HG02943 (cell line): ENCODE data around the gene FKBP5.
"Not testable (repeated sequence)": the region's sequence is repeated elsewhere in the genome, so short reads cannot be mapped to it uniquely, and the experiment has no call there.

Source experiments
- ATAC-seq: cut with Tn5 transposase; IDR thresholded peaks from one replicate; pipeline ENCODE4 v1.9.1; 2021; ENCODE audit warnings: mild to moderate bottlenecking, low read depth, moderate library complexity; ENCODE audit not compliant: unreplicated experiment

The FKBP5 gene

GRCh38 chr6:35691027-35691824 is 2.5 kb upstream of the FKBP5 start:
- ATAC-seq: no peak

GRCh38 chr6:35690484-35690883 is 1.8 kb upstream of the FKBP5 start:
- no peak for ATAC-seq

GRCh38 chr6:35690006-35690405 is 1.3 kb upstream of the FKBP5 start:
- ATAC-seq: not testable (repeated sequence)

GRCh38 chr6:35687658-35688604 is 784 bp downstream of the FKBP5 start:
- ATAC-seq: peak; percentile 38

GRCh38 chr6:35686873-35687555 is 1.7 kb downstream of the FKBP5 start:
- ATAC-seq: no peak

GRCh38 chr6:35686436-35686835 is 2.3 kb downstream of the FKBP5 start:
- no peak for ATAC-seq

- no peak for ATAC-seq
These were observed 5.4 kb downstream of the FKBP5 start for GRCh38 chr6:35683267-35683666.

- no peak for ATAC-seq
These were observed 7.4 kb downstream of the FKBP5 start for GRCh38 chr6:35681298-35681697.

- ATAC-seq: no peak
These were observed 9.3 kb downstream of the FKBP5 start for GRCh38 chr6:35679399-35679798.

- no peak for ATAC-seq
These were observed 9.9 kb downstream of the FKBP5 start for GRCh38 chr6:35678814-35679213.

- ATAC-seq: no peak
These were observed 10.6 kb downstream of the FKBP5 start for GRCh38 chr6:35678021-35678654.

- no peak for ATAC-seq
These were observed 11.3 kb downstream of the FKBP5 start for GRCh38 chr6:35677456-35677855.

GRCh38 chr6:35675871-35676459 is 12.8 kb downstream of the FKBP5 start:
- no peak for ATAC-seq

- no peak for ATAC-seq
These were observed 14.1 kb downstream of the FKBP5 start for GRCh38 chr6:35674594-35674993.

GRCh38 chr6:35673755-35674154 is 15.0 kb downstream of the FKBP5 start:
- no peak for ATAC-seq

- ATAC-seq: not testable (repeated sequence)
These were observed 15.4 kb downstream of the FKBP5 start for GRCh38 chr6:35673284-35673666.

GRCh38 chr6:35670453-35670852 is 18.3 kb downstream of the FKBP5 start:
- not testable (repeated sequence) for ATAC-seq

- no peak for ATAC-seq
These were observed 19.2 kb downstream of the FKBP5 start for GRCh38 chr6:35669451-35670045.

- no peak for ATAC-seq
These were observed 19.8 kb downstream of the FKBP5 start for GRCh38 chr6:35668744-35669450.
